GM12872 (cell line): ENCODE data around the gene CBX3.

Experiments
- CTCF ChIP-seq: IDR thresholded peaks from 3 replicates; pipeline ENCODE4 v1.5.1; 2011; ENCODE audit warnings: low read depth, mild to moderate bottlenecking, low read length, moderate library complexity; ENCODE audit not compliant: insufficient read depth

The CBX3 gene

GRCh38 chr7:26156451-26157420 is 44.8 kb upstream of the CBX3 start:
- TF ChIP-seq CTCF, result no peak

DNA sequence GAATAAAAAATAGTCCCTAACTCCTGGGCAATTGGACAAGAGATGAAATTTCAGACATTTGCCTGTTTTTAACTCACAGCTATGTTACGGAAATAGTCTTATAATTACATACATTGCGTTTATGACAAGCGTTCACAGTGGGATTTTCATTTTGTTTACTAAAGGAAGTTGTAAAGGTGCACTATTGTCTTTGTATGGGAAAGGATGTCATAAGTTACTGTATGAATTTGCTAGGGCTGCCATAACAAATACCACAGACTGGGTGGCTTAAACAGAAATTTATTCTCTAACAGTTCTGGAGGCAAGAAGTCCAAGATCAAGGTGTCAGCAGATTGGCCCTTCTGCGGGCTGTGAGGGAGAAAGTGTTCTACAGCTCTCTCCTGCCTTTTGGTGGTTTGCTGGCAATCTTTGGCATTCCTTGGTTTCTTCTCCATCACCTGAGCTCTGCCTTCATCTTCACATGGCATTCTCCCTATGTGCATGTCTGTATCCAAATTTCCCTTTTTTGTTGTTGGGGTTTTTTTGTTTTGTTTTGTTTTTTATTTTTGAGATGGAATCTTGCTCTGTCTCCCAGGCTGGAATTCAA is 43.9 kb upstream of the CBX3 start:
- no peak for TF ChIP-seq CTCF

DNA sequence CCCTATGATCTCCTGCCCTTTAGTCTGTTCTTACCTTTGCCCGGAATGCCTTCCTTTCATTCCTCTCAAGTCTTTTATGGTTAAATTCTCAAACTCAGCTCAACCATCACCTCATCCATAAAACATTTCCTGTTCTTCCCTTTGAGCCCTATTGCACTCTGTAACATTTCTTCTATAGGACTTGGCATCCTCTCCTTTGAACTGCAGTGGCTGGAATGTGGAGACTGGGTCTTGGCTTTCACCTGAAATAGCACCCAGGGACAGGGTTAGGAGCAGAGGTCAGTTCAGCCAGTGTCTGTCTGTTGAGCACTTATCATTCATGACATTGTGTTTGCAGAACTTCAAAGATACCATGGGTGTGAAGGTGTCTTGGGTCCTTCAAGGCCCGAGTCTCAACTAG is 42.3 kb upstream of the CBX3 start:
- TF ChIP-seq CTCF, result no peak

GRCh38 chr7:26160896-26161295 is 40.6 kb upstream of the CBX3 start:
- TF ChIP-seq CTCF, result no peak

GRCh38 chr7:26162431-26162830 is 39.1 kb upstream of the CBX3 start:
- no peak for TF ChIP-seq CTCF

DNA sequence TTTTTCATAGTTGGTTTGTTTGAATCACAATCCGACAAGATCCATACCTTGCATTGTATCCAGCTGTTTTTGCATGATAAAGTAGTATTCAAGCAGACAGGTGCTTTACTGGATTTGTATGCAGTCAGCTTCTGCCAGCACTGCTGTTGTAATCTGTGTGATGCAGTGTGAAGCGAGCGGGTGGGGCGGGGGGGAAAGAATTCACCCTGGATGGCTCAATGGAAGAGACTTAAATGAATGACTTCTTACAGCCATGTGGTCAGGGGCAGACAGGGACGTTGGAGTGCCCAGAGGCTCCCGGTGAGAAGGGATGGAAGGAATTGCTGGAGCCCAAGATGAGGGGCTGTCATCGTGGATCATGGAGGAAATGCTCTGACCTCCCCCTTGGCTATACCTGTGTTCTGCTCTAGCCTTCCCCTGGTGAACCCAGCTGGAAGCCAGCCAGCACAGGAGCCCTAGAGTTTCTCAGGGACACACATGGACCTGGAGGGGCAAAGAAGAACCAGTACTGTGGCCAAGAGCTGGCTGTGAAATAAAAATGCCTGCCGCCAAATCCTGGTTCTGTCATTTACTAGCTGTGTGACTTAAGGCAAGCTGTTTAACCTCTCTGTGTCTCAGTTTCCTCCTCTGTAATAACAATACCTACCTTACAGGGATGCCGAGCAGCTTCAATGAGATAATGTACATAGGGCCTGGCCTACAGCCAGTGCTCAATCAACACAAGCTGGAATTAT is 35.4 kb upstream of the CBX3 start:
- TF ChIP-seq CTCF, result no peak

DNA sequence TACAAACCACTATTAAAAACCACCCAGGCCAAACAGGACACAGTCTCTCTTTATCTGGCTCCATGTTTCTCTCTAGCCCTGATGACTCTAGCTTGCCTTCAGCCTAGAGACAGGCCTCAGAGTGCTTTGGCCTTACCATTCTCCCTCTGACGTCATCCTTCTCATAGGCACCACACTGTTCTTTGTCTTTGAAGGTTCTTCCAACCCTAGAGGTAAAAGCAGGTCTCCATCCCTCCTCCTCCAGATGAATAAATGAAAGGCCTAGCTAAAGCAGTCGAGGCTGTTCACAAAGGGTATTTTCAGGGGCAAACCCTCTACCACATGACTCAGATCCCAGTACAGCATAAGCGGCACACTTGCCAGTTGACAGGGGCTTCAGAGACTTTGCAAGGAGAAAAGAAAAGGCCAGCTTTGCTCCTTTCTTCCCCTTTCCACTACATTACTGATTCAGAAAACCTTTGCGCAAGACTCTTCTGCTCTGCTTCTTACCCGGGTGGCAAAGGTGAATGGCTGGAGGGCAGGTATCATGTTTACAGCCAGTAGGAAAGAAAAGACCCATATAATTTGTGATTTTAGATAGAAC is 34.8 kb upstream of the CBX3 start:
- TF ChIP-seq CTCF, result no peak
